Lower leg skin (tissue), 4 donors: ENCODE measurements around the gene THOP1. TPM values are rescaled to one million over a fixed set of nuclear protein-coding genes. Genes with fewer than 3 reads are reported as not detected.

ENCODE experiments used
- DNase-seq, 2 donors: peaks; one replicate each; pipeline ENCODE4 v3.0.0-alpha.2; 2019; ENCODE audit warnings: low spot score in 2 of 2
- H3K4me3 ChIP-seq: fragments of 200-600 bp; sonication (generic); 2 replicates; pipeline ENCODE4 v1.5.1; 2017; ENCODE audit warnings: mild to moderate bottlenecking, low read depth; ENCODE audit not compliant: poor library complexity, severe bottlenecking
- POLR2A ChIP-seq, 2 donors: fragments of 450-650 bp; IDR thresholded peaks; one replicate each; pipeline ENCODE4 v1.6.1; 2016 to 2017; ENCODE audit warnings: antibody characterized with exemption in 2 of 2, mild to moderate bottlenecking in 1 of 2, moderate library complexity in 1 of 2
- WGBS, 2 donors: methylation state at CpG; one replicate each; pipeline ENCODE4 v1.1.5; 2018; 5-methylcytosine and 5-hydroxymethylcytosine counted together
- intact Hi-C: fragments of 100-400 bp; cut with DNase I; formaldehyde crosslinking; loops from one replicate; pipeline ENCODE4 v1.15.0; 2023; ENCODE audit warnings: low total_unique reads
- total RNA-seq, 4 donors: library from RNA; depleted of rRNA; stranded (reverse); fragments of >200 nt; gene quantifications; one replicate each; pipeline ENCODE4 v1.1.0, GENCODE V29; 2016
- TF ChIP-seq, protein P1 (sequence below), 3 donors: fragments of 450-650 bp; IDR thresholded peaks; one replicate each; pipeline ENCODE4 v1.5.1; 2016; ENCODE audit warnings: antibody characterized with exemption in 3 of 3, mild to moderate bottlenecking in 3 of 3, moderate library complexity in 2 of 3

THOP1 gene
- total RNA-seq, 4 donors from 2014 or later: 35.9 to 56.5 (median 43.7) TPM

DNA sequence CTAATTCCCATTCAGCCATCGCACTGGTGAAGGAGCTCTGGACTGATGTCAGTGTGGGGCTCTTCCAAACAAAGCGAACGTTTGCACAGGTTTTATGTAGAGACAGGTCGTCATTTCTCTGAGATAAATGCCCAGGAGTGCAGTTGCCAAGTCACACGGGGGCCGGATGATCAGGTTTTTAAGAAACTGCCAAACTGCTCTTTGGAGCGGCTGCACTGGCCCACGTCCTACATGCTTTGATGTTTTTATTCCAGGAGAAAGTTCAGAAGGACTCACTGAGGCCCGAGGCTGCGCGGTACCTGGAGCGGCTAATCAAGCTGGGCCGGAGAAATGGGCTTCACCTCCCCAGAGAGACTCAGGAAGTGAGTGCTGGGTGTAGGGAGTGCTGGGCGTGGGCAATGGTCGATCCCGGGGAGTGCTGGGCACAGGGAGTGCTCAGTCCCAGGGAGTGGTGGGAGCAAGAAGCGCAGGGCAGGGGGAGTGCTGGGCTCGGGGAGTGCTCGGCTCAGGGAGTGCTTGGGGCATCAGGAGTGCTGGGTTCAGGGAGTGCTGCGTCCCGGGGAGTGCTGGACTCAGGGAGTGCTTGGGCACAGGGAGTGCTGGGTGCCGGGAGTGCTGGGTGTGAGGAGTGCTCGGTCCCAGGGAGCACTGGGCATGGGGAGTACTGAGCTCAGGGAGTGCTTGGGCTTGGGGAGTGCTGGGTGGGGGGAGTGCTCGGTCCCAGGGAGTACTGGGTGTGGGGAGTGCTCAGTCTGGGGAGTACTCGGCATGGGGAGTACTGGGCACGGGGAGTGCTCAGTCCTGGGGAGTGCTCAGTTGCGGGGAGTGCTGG is 10.7 kb downstream of the THOP1 start:
- 87 to 90% methylated on average over 27 of the region's 27 CpGs for WGBS, 2 donors
- TF ChIP-seq POLR2A (IDR thresholded peaks at IDR 0.05): no peak
- TF ChIP-seq, protein P1, sequence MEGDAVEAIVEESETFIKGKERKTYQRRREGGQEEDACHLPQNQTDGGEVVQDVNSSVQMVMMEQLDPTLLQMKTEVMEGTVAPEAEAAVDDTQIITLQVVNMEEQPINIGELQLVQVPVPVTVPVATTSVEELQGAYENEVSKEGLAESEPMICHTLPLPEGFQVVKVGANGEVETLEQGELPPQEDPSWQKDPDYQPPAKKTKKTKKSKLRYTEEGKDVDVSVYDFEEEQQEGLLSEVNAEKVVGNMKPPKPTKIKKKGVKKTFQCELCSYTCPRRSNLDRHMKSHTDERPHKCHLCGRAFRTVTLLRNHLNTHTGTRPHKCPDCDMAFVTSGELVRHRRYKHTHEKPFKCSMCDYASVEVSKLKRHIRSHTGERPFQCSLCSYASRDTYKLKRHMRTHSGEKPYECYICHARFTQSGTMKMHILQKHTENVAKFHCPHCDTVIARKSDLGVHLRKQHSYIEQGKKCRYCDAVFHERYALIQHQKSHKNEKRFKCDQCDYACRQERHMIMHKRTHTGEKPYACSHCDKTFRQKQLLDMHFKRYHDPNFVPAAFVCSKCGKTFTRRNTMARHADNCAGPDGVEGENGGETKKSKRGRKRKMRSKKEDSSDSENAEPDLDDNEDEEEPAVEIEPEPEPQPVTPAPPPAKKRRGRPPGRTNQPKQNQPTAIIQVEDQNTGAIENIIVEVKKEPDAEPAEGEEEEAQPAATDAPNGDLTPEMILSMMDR (IDR thresholded peaks at IDR 0.05): no peak
- intact Hi-C loops: no loop called here
- H3K4me3 ChIP-seq: no peak overlapping the region
- DNase-seq: no peak

DNA sequence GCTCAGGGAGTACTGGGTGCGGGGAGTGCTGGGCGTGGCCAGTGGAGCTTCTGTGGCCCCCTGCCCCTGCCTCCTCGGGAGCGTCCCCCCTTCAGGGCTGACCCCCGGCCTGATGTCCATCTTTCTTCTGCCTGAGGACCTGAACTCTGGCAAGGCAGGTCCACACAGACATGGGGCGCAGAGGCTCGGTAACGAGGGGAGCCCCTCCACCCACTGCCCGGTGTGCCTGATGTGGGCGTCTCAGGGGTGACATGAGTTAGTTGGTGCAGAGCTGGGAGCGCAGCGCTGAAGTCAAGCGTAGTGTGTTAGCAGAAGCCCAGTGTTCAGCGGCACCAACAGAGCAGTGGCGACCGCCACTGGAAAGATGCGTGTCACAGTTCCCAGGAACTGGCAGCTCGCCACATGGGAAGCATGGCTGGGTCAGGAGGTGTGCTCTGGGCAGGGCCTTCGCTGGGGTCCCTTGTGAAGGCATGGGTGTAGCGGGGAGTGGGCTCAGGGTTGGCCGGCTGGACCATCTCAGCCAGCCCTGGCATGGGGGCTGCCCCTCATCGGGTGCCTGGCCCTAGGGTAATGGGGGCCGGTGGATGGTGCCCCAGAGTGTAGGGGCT is 11.5 kb downstream of the THOP1 start:
- H3K4me3 ChIP-seq: no peak overlapping the region
- TF ChIP-seq, protein P1 (IDR thresholded peaks at IDR 0.05): no peak
- no peak for TF ChIP-seq POLR2A (IDR thresholded peaks at IDR 0.05)
- DNase-seq: no peak
- intact Hi-C loops: no loop called here
- 94 to 96% methylated on average over 23 of the region's 23 CpGs for WGBS, 2 donors

DNA sequence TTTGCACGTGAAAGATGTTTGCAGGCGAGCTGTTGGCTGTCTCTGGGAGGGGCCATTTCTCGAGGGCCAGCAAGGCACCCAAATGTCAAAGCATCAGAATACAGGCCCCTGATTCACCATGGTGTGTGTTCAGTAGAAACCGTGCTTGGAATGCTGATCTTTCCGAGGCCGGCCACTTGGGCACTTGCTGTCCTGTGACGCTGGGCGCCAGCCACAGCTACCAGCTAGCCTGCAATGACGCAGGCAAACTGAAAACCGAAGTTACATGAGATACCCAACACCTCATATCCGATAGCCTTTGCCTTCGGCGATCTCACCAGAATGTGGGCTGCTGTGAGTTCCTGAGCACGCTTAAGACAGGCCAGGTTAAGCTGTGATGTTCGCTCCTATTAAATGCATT is 12.0 kb downstream of the THOP1 start:
- no peak overlapping the region for H3K4me3 ChIP-seq
- TF ChIP-seq, protein P1 (IDR thresholded peaks at IDR 0.05): no peak
- intact Hi-C loops: no loop called here
- 94 to 95% methylated on average over 15 of the region's 15 CpGs for WGBS, 2 donors
- DNase-seq: no peak

DNA sequence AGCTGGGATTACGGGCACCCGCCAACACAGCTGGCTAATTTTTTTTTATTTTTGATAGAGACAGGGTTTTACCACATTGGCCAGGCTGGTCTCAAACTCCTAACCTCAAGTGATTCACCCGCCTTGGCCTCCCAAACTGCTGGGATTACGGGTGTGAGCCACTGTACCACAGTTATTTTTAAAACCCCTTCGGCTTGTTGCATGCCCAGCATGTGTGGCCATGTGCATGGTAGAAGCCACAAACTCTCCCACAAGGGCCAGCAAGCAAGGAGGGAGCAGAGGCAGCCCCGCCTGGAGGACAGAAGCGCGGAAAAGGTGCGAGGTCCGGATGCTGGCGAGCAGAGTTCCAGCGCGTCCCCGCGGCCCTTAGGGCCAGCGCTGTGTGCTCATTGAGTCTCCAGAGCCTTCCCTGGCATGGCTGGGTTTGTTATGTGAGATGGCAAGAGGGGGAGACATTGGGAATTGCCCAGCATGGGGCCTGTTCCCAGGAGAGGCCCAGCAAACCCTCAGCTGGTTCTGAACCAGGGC is 12.9 kb downstream of the THOP1 start:
- H3K4me3 ChIP-seq: no peak overlapping the region
- WGBS, 2 donors: 91 to 93% methylated on average over 16 of the region's 16 CpGs
- DNase-seq: no peak
- no peak for TF ChIP-seq POLR2A (IDR thresholded peaks at IDR 0.05)
- TF ChIP-seq, protein P1 (IDR thresholded peaks at IDR 0.05): no peak
- intact Hi-C loops: no loop called here

DNA sequence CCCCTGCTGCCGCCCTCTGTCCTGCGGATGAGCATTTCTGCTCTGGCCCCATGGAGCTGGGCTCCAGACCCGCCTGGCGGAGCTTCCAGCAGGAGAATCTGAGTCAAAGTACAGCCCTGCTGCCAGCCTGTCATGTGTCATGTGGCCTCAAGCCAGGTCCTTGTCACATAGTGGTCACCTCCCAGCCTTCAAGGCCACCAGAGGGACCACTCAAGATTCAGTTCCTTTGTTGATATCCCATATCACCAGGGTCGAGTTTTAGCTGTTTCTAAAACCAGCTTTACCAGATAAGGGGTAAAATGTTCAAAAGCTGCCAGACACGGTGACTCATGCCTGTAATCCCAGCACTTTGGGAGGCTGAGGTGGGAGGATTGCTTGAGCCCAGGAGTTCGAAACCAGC is 13.4 kb downstream of the THOP1 start:
- intact Hi-C loops: no loop called here
- WGBS, 2 donors: 72 to 81% methylated on average over 7 of the region's 7 CpGs
- TF ChIP-seq POLR2A (IDR thresholded peaks at IDR 0.05): no peak
- TF ChIP-seq, protein P1 (IDR thresholded peaks at IDR 0.05): no peak
- H3K4me3 ChIP-seq: no peak overlapping the region
- no peak for DNase-seq
